ENCODE data around the gene CBLL1.

CBLL1 gene, protein sequence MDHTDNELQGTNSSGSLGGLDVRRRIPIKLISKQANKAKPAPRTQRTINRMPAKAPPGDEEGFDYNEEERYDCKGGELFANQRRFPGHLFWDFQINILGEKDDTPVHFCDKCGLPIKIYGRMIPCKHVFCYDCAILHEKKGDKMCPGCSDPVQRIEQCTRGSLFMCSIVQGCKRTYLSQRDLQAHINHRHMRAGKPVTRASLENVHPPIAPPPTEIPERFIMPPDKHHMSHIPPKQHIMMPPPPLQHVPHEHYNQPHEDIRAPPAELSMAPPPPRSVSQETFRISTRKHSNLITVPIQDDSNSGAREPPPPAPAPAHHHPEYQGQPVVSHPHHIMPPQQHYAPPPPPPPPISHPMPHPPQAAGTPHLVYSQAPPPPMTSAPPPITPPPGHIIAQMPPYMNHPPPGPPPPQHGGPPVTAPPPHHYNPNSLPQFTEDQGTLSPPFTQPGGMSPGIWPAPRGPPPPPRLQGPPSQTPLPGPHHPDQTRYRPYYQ

GRCh38 chr7:107743567-107744344 lies at the start of gene CBLL1:
Gene CBLL1, plus strand, starts transcription at chr7:107744142. Its CDS starts 22 bp downstream, at chr7:107744164.
- DNase-seq, result peak; percentile 86

GRCh38 chr7:107694386-107694785 lies 49.6 kb upstream of the CBLL1 start:
- DNase-seq, result no peak

GRCh38 chr7:107696330-107696946 lies 47.5 kb upstream of the CBLL1 start:
- DNase-seq, result no peak

GRCh38 chr7:107697321-107698049 lies 46.5 kb upstream of the CBLL1 start:
- no peak for DNase-seq

DNA sequence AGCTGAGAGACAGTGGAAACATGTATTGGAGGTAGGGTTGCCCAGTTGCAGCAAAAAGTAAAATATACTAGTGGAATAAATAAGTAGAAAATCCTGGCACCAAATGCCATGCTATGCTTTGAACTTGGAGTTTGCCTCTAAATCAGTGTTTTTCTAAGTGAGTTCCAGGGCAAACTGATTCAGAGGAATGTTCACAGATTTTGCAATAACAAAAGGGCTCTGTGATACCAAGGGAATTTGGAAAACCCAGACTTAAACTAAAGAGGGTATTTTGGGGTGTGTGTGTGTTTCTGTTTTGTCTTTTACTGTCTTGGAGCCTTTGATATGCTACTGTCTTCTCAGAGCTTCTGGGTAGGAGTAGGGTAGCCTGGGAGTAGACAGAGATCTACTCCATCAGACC lies 43.4 kb upstream of the CBLL1 start:
- no peak for DNase-seq

DNA sequence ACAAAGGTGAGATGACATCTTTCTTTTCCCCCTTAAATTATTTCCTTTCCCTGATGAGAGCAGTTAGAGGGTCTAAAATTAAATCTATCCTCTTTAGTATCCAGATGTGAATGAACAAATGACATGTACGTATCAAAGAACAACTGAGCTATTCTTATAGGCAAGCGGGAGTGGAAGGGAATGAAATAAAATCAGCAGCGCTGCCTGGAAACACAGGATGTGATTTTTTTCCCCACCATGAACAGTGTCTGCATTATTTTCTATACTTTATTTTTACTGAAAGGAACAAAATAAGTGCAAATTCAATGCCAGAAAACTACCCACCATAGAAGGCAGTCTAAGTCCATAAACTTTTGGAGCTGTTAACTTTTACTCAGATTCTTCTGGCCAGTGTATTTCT lies 42.8 kb upstream of the CBLL1 start:
- DNase-seq, result no peak

DNA sequence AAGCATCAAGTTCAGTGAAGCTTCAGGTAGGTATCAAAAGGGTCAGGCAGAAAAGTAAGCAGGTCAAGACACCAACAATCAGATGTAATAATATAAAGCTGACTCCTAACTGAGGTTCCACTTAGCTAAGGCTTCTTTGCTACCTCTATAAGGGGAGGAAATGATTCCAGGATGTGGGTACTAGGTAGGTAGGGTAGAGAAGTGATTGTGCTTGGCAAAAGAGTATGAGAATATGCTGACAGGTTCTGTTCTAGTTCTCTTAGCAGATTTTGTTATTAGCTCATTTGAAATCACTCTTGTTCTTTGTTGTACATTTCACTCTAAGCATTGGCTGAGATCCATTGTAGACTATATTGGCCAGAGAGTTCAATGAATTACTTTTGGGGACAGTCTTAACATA lies 40.7 kb upstream of the CBLL1 start:
- no peak for DNase-seq

DNA sequence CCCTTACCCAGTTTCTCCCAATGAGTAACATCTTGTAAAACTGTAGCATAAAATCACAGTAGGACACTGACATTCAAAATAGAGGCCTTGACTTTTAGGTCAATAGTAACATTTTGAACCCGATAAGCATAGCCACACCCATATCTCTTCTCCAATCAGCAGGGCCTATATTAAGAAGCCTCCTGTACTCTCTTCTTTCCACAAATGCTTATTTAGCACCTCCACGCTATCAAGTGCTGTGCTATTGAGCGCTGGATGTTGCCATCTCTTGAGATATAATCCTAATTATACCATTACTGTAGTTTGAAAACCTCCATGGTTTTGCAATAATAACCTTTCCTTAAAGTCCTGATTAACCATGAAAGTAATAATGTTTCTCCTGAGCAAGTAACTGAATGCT lies 40.1 kb upstream of the CBLL1 start:
- no peak for DNase-seq

DNA sequence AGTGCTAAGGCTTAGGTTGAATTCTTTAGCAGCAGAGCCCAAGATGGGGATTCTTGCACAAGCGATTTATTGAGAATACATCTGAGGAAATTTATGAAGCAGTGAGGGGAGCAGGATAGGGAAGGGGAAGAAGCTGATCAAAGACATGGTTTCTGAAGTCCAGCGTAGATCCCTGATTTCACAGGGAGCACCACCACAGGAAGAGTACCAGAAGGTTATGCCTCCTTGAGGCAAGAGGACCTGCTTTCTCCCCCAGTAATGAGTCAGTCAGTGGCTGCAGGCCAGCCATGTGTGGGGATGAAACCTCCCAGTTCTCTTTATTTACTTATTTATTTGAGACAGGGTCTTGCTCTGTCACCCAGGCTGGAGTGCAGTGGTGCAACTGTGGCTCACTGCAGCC lies 35.0 kb upstream of the CBLL1 start:
- no peak for DNase-seq

GRCh38 chr7:107711301-107711700 lies 32.6 kb upstream of the CBLL1 start:
- DNase-seq, result no peak

GRCh38 chr7:107712025-107712424 lies 31.9 kb upstream of the CBLL1 start:
- DNase-seq, result no peak

GRCh38 chr7:107712896-107713295 lies 31.0 kb upstream of the CBLL1 start:
- no peak for DNase-seq

- no peak for DNase-seq
Measured at GRCh38 chr7:107715531-107715930, 28.4 kb upstream of the CBLL1 start.

- DNase-seq, result no peak
Measured at GRCh38 chr7:107718456-107719193, 25.3 kb upstream of the CBLL1 start.

GRCh38 chr7:107721286-107721685 lies 22.7 kb upstream of the CBLL1 start:
- no peak for DNase-seq

GRCh38 chr7:107723255-107723654 lies 20.7 kb upstream of the CBLL1 start:
- DNase-seq, result no peak

GRCh38 chr7:107725138-107725740 lies 18.7 kb upstream of the CBLL1 start:
- DNase-seq, result no peak

DNA sequence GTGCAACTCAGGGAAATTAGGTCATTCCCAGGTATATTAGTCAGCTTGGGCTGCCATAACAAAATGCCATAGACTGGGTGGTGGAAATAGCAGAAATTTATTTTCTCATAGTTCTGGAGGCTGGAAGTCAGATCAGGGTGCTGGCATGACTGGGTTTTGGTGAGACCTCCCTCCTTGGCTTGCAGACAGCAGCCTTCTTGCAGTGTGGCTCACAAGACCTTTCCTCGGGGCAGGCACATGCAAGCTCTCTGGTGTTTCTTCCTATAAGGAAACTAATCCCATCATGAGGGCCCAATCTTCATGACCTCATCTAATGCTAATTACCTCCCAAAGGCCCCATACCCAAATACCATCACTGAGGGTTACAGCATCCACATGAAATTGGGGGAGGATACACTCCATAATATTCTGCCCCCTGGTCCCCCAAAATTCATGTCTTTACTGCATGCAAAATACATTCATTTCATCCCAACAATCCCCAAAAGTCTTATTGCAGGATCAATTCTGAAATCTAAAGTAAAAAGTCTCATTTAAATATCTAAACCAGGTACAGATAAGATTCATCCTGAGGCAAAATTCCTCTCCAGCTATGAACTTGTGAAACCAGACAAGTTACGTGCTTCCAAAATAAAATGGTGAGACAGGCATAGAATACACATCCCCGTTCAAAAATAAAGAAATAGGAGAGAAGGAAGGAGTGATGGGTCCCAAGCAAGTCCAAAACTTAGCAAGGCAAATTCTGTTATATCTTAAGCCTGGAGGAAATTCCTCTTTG lies 17.4 kb upstream of the CBLL1 start:
- no peak for DNase-seq

DNA sequence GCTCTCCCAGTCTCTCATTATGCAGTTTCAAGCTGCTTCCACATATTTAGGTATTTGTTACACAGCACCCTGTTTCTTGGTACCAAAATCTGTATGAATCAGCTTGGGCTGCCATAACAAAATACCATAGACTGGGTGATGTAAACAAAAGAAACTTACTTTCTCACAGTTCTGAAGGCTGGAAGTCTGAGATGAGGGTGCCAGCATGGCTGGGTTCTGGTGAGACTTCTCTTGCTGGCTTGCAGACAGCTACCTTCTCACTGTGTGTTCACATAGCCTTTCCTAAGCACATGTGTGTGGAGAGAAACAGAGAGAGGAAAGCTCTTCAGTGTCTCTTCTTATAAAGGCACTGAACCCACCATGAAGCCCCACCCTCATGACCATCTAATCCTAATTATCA lies 15.7 kb upstream of the CBLL1 start:
- no peak for DNase-seq

DNA sequence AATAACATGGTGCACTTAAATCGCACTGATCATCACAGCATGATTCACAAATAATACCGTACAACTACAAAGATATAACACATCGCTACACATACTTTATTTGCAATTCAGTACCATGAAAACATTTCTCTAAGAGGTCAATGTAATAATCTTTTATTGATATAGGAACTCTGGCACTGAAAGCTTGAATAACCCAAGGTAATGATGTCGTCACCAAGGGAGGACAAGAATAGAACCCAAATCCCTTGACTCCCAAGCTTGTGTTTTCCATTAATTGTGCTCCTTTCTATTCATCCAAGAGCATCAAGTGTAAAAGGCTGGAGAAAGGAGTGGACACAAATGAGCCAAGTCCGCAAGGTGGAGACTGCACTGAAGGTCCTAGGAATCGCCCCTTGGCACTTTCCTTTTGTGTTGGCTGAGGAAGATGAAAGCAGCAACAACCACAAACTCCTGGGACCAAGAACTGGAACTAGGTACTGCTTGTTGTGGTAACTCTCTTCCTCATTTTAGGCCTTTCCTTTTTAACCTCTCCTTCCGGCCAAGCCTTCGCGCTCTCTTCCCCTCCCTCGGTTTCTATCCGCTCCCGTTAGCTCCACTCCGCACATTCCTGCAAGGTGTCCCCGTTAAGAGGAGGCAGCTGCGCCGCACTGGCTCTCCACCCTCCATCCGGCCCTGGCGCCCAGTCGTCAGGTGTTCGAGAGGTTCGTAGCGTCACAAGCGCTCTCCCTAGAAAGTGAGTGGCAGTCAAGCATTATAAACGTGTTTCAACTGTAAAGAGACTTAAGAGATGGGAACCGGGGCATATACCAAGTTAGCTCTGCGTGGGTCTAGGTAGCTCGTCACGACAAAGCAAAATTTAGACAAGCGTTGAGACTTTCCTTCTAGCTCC lies 1.0 kb upstream of the CBLL1 start:
- peak; percentile 82 for DNase-seq
